ENCODE data around the gene ABCA12.

ABCA12 gene
- long read RNA-seq = 0 reads

GRCh38 chr2:215138479-215138878 lies at the start of gene ABCA12:
Gene ABCA12 (minus strand): TSS chr2:215138626. CDS start chr2:215138208, 418 bp downstream.
- no peak for DNase-seq (ENCODE audit: low read depth in 1 of 2, low spot score in 1 of 2)
- Histone ChIP-seq H3K27me3 (ENCODE audit: insufficient read depth, poor library complexity, severe bottlenecking) (no peaks in the 10 kb centered on the region), H3K4me3 (replicated peaks; ENCODE audit: insufficient read depth, low read length) (no peak within 1 kb of the TSS), H3K27ac (replicated peaks) (no peak within 1 kb of the TSS)
- no peak for TF ChIP-seq POLR2AphosphoS5 (IDR thresholded peaks at IDR 0.05; ENCODE audit: low read depth)
- no peak for TF ChIP-seq GABPA (IDR thresholded peaks at IDR 0.05; ENCODE audit: low read depth)
- TF ChIP-seq CTCF (IDR thresholded peaks at IDR 0.05; ENCODE audit: insufficient read depth, low read length) = no peak
- TF ChIP-seq SPI1 (IDR thresholded peaks at IDR 0.05; ENCODE audit: borderline replicate concordance, low read depth) = no peak
- TF ChIP-seq REST (IDR thresholded peaks at IDR 0.05; ENCODE audit: insufficient replicate concordance, low read depth) = no peak

- DNase-seq (ENCODE audit: low read depth in 1 of 2, low spot score in 1 of 2) = no peak
Measured at GRCh38 chr2:215188078-215188477, 49.7 kb upstream of the ABCA12 start.

GRCh38 chr2:215186021-215186420 lies 47.6 kb upstream of the ABCA12 start:
- TF ChIP-seq POLR2AphosphoS5 (IDR thresholded peaks at IDR 0.05; ENCODE audit: low read depth) (no peak), SPI1 (IDR thresholded peaks at IDR 0.05; ENCODE audit: borderline replicate concordance, low read depth) (no peak), REST (IDR thresholded peaks at IDR 0.05; ENCODE audit: insufficient replicate concordance, low read depth) (no peak), CTCF (IDR thresholded peaks at IDR 0.05; ENCODE audit: insufficient read depth, low read length) (no peak), GABPA (IDR thresholded peaks at IDR 0.05; ENCODE audit: low read depth) (no peak)
- Histone ChIP-seq H3K27ac (replicated peaks) (no peak overlapping the region), H3K27me3 (ENCODE audit: insufficient read depth, poor library complexity, severe bottlenecking) (no peaks in the 10 kb centered on the region), H3K4me3 (replicated peaks; ENCODE audit: insufficient read depth, low read length) (no peak overlapping the region)
- no peak for DNase-seq (ENCODE audit: low read depth in 1 of 2, low spot score in 1 of 2)

More at GRCh38 chr2:215188078-215188477, 49.7 kb upstream of the ABCA12 start:
- H3K27me3 ChIP-seq (ENCODE audit: insufficient read depth, poor library complexity, severe bottlenecking) = no peaks in the 10 kb centered on the region
- H3K27ac ChIP-seq (replicated peaks) = no peak overlapping the region
- no peak for TF ChIP-seq POLR2AphosphoS5 (IDR thresholded peaks at IDR 0.05; ENCODE audit: low read depth)
- TF ChIP-seq GABPA (IDR thresholded peaks at IDR 0.05; ENCODE audit: low read depth) = no peak
- no peak for TF ChIP-seq REST (IDR thresholded peaks at IDR 0.05; ENCODE audit: insufficient replicate concordance, low read depth)
- TF ChIP-seq SPI1 (IDR thresholded peaks at IDR 0.05; ENCODE audit: borderline replicate concordance, low read depth) = no peak
- no peak for TF ChIP-seq CTCF (IDR thresholded peaks at IDR 0.05; ENCODE audit: insufficient read depth, low read length)
- H3K4me3 ChIP-seq (replicated peaks; ENCODE audit: insufficient read depth, low read length) = no peak overlapping the region
